NCI-H2107 (cell line): ENCODE data around the gene PCDH17.

ENCODE experiments used
- DNase-seq: peaks from one replicate; lab custom pipeline; 2025; lab: John Stamatoyannopoulos, UW

Gene PCDH17

DNA sequence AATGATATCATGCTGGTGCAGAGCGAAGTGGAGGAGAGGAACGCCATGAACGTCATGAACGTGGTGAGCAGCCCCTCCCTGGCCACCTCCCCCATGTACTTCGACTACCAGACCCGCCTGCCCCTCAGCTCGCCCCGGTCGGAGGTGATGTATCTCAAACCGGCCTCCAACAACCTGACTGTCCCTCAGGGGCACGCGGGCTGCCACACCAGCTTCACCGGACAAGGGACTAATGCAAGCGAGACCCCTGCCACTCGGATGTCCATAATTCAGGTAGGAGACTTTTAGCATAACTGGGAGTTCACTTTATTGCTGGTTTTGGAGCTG lies 3.3 kb downstream of the PCDH17 start:
- no peak for DNase-seq

GRCh38 chr13:57635541-57636085 lies 4.1 kb downstream of the PCDH17 start:
- no peak for DNase-seq

GRCh38 chr13:57636816-57637215 lies 5.3 kb downstream of the PCDH17 start:
- no peak for DNase-seq

DNA sequence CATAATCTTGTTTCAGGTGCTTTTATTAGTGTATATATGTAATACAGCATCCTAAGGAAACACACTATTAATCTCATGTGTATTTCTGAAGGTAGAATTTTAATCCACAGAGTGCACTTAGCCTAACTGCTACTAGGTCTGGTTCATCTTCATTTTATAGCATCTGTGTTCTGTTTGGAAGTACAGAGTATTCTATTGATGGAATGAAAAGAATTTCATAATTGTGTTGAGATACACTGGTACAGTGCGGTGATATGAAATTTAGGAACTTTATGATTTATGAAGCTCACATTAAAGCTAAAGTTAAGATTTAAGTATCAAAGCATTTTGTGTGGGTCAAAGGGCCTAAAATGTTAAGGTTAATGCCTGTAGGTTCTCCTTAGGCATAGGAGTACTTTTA lies 6.0 kb downstream of the PCDH17 start:
- no peak for DNase-seq

DNA sequence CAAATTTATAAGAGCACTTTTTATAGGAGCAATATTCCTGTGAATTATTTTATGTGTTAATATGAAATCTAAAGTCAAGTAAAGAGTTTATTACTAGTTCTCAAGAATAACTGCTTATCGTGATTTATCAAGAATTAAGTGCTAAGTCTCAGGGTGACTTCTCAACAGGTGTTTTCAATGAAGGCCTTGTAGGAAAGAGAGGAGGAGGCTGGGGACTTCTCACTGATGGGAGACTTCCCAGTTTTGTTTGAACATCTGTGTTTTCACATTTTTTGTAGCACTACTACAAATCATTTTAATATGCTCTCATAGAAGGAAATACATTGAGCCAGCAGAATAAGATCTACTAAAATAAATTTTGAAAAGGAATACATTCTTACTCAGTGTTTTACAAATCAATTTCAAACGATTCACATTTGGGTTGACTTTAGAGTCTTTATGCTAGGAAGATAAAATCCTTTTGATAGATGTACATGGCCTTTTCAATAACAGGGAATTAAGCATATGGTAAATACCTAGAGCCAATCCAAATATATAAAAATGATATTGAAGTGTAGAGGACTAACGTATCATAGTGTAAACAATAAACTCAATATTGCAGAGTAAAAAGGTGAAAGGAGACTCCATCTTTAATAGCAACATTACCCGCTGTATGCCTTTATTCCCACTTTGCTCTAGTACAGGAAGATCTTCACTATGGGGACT lies 6.8 kb downstream of the PCDH17 start:
- no peak for DNase-seq

DNA sequence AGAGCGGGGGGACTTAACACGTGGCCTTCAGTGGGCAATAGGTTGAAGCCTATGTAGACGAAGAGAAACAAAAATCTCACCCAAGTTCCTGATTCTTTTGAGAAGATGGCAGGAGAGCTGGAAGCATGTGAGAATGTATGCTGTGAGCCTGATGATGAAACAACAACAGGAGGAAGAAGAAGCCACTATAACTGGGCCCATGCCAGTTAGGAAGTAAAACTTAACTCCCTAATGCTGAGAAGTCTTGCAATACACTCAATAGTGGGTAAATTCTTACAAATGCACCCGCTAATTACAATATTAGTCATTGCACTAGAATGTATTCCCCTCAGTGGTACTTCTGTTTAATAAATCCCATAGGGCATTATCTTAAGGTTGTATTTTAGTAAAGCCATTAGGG lies 9.1 kb downstream of the PCDH17 start:
- DNase-seq: no peak

GRCh38 chr13:57641051-57641450 lies 9.5 kb downstream of the PCDH17 start:
- DNase-seq: no peak

GRCh38 chr13:57644106-57644505 lies 12.6 kb downstream of the PCDH17 start:
- no peak for DNase-seq

DNA sequence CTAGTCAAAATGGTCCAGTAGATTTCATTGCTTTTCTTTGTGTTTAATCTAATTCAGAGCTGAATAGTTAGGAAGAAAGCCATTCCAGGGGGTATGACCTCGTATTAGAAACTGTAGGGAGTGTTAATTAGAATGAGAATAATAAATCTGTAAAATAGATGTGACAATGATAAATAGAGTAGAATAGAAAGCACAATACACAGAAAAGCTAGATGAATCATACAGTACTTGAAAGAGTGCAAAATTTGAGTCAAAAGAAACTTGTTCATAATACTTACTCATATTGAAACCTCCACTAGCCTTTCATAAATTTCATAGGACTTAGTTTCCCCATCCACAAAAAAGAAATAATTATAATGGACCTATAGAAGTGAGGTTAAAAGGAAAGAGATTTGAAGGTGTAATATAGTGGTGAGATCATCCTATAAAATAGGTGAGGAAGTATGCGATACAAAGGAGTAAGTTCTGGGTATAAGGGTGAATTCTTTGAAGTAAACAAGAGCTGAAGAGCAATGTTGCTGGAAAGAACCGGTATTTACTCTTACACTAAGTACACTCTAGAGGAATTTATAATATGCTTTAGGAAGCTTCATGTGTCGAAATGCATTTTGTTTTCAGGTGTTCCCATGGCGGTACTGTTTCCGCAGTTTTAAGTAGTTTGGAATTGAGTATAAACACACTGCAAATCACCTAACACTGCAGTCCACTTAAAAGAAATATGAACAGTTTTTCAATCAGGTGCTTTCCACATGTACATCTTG lies 21.9 kb downstream of the PCDH17 start:
- no peak for DNase-seq

- DNase-seq: no peak
These were observed 33.9 kb downstream of the PCDH17 start for GRCh38 chr13:57665481-57665880.

DNA sequence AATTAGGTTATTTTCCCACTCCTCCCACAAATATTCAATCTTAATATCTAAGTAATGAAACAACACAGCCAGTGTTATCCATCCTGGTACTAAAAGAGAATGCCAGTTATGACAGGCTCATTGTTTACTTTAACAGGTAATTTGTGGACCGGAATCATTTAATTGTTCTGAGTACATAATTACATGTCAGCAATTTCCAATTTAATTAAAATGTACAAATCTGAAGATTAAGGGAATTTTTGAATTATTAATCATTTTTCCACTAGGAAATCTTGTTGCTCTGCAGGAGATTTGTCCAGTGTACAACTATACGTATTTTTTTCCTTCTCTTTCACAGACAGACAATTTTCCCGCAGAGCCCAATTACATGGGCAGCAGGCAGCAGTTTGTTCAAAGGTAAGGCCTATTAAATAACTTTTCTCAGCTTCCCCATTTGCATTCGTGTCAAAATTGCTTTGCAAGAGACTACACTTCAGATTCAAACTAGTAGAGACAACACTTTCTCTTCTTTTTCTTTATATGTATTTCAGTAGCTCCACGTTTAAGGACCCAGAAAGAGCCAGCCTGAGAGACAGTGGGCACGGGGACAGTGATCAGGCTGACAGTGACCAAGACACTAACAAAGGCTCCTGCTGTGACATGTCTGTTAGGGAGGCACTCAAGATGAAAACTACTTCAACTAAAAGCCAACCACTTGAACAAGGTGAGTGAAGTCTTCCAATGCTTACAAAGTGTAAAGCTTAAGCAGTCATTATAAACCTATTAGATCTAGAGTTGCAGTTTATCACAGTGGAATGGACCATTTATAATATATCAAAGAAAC lies 34.8 kb downstream of the PCDH17 start:
- no peak for DNase-seq

- DNase-seq: no peak
These were observed 40.6 kb downstream of the PCDH17 start for GRCh38 chr13:57672168-57672567.

GRCh38 chr13:57673197-57673596 lies 41.7 kb downstream of the PCDH17 start:
- DNase-seq: no peak

DNA sequence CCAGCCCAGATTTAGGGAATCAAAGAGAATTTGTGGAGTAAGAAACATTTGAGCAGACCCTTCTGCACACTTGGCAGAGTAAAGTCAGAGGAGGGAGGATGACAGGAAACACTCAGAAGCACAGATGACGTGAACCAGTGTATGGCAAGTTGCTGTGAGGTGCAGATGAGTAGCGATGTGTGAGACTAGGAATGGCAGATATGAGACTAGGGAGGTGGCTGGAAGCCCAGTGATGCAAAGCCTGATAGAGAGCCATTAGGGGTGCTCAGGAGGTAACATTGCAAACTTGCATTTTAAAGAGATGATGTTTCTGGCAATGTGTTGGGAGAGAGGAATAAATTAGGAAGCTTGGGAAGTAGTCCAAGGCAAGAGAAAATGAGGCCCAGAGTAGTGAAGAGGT lies 44.0 kb downstream of the PCDH17 start:
- DNase-seq: no peak

DNA sequence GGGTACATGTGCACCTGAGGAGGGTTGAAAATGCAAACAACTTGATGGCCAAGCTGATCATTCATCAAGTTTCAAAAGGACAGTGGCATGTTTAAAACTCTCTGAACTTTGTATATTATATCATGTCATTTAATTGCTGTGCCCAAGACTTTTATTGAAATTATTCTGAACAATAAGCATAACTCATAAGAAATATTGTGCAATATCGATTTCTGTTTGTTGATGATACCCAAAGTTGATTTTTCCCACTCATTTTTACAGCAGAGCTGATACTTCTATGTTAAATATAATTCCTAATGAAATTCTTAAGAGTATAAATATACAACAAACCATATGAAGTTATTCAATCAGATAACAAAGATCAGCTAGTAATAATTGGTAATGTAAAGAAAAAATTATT lies 49.1 kb downstream of the PCDH17 start:
- DNase-seq: no peak

- DNase-seq: no peak
These were observed 50.7 kb downstream of the PCDH17 start for GRCh38 chr13:57682128-57682716.

GRCh38 chr13:57698851-57699250 lies 67.3 kb downstream of the PCDH17 start:
- DNase-seq: no peak

- no peak for DNase-seq
These were observed 72.5 kb downstream of the PCDH17 start for GRCh38 chr13:57704031-57704430.

DNA sequence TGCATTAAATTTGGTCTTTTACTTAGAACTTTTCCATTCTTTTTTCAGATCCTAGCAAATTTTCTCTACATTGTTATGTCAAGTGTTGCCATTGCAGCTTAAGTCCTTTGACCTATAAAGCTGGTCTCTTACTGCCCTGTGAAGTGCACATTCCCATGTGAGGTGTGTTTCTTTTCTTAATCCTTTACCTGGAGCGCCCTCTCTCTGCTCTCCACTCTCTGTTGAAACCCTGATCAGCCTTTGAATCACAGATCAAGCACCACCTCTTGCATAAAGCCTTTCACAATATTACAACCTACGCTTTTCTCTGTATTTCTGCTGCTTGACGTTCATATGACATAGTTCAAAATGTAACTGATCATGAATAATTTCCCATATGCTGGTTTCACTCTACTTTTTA lies 84.8 kb downstream of the PCDH17 start:
- no peak for DNase-seq

- no peak for DNase-seq
These were observed 93.1 kb downstream of the PCDH17 start for GRCh38 chr13:57724486-57725272.

DNA sequence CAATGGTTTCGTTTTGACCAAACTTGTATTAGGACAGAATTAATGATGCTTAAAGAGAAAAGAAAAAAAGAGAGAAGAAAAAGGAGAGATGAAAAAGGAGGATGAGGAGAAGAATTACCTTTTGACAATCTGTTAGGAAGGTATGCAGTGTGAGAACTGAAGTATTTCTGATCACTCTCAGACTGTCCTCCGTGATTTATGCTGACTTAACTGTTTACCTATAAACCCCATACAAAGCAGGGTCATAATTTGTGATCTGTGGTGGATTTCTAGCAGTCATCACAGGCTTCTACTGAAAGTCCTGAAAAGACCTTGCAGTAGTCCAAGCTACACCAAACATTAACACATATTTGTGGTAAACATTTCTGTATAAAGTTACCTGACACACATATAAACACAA lies 93.9 kb downstream of the PCDH17 start:
- DNase-seq: no peak

- DNase-seq: no peak
These were observed 95.4 kb downstream of the PCDH17 start for GRCh38 chr13:57726981-57727380.
